Activated CD4-positive, alpha-beta memory T cell treated with anti-CD3 and anti-CD28 coated beads for 36 hours (primary cell): Measurements from ENCODE around the gene GNB1L. TPM values are rescaled to one million over a fixed set of nuclear protein-coding genes. Genes with fewer than 3 reads are reported as not detected.
"Not testable (repeated sequence)": the region's sequence is repeated elsewhere in the genome, so short reads cannot be mapped to it uniquely, and the experiment has no call there.

Experiments used
- CTCF ChIA-PET: fragments of 350-600 bp; sonication (Branson Sonifier 250); formaldehyde crosslinking; loops from one replicate; lab custom pipeline; 2021; ENCODE audit warnings: antibody characterized with exemption, inconsistent platforms; lab: Charles Lee
- POLR2A ChIA-PET: fragments of 350-600 bp; sonication (Branson Sonifier 250); formaldehyde crosslinking; loops from one replicate; lab custom pipeline; 2021; ENCODE audit warnings: antibody characterized with exemption; lab: Charles Lee
- DNase-seq: peaks from one replicate; pipeline ENCODE4 v3.0.0-alpha.2; 2020
- H3K27ac Mint-ChIP-seq: one replicate; pipeline ENCODE4 v1.8.0; 2021; ENCODE audit warnings: mixed read lengths
- H3K27me3 Mint-ChIP-seq: one replicate; pipeline ENCODE4 v1.8.0; 2021; ENCODE audit warnings: mixed read lengths
- H3K36me3 Mint-ChIP-seq: one replicate; pipeline ENCODE4 v1.8.0; 2021; ENCODE audit warnings: mixed read lengths
- H3K4me1 Mint-ChIP-seq: one replicate; pipeline ENCODE4 v1.8.0; 2021; ENCODE audit warnings: low read depth, mixed read lengths
- H3K4me3 Mint-ChIP-seq: one replicate; pipeline ENCODE4 v1.8.0; 2021; ENCODE audit warnings: mild to moderate bottlenecking, mixed read lengths
- H3K9me3 Mint-ChIP-seq: one replicate; pipeline ENCODE4 v1.8.0; 2021; ENCODE audit warnings: mixed read lengths
- intact Hi-C: fragments of 100-400 bp; cut with micrococcal nuclease; formaldehyde crosslinking; loops from one replicate; pipeline ENCODE4 v1.15.1; 2023
- total RNA-seq, 2 experiments: library from RNA; stranded (reverse); gene quantifications; one replicate each; pipeline ENCODE4 v1.2.3, GENCODE V29; 2021

GNB1L gene
- total RNA-seq, 2 experiments from 2014 or later, result 11.3 to 12.3 TPM

- intact Hi-C loops, result no loop called here
- Mint-ChIP-seq H3K4me1 (peaks cover 12% of the 10 kb centered on the region), H3K27me3 (no peaks in the 10 kb centered on the region), H3K27ac (no peak overlapping the region), H3K36me3 (peaks cover 13% of the 10 kb centered on the region), H3K9me3 (no peaks in the 10 kb centered on the region), H3K4me3 (no peak overlapping the region)
- ChIA-PET CTCF (interaction anchor here (1.2 kb wide), 1 partner anchor 11 kb away, joined by 3 read pairs; no protein-coding TSS in a partner anchor), POLR2A (no interaction called here)
- no peak for DNase-seq
Measured at GRCh38 chr22:19843107-19843856, 11.4 kb downstream of the GNB1L start.

GRCh38 chr22:19842393-19843106 lies 12.1 kb downstream of the GNB1L start:
- no peaks in the 10 kb centered on the region for H3K27me3 Mint-ChIP-seq
- no peaks in the 10 kb centered on the region for H3K9me3 Mint-ChIP-seq
- H3K36me3 Mint-ChIP-seq, result peaks cover 8% of the 10 kb centered on the region
- POLR2A ChIA-PET, result no interaction called here
- DNase-seq, result no peak
- H3K27ac Mint-ChIP-seq, result no peak overlapping the region
- intact Hi-C loops, result no loop called here
- no peak overlapping the region for H3K4me3 Mint-ChIP-seq
- peaks cover 12% of the 10 kb centered on the region for H3K4me1 Mint-ChIP-seq
- CTCF ChIA-PET, result interaction anchor here (1.2 kb wide), 1 partner anchor 10 kb away, joined by 3 read pairs; no protein-coding TSS in a partner anchor

- H3K27me3 Mint-ChIP-seq, result no peaks in the 10 kb centered on the region
- CTCF ChIA-PET, result interaction anchor here (0.6 to 1.2 kb wide), 2 partner anchors 9 to 111 kb away, joined by 3 read pairs; no protein-coding TSS in a partner anchor
- DNase-seq, result no peak
- H3K4me3 Mint-ChIP-seq, result no peak overlapping the region
- peaks cover 12% of the 10 kb centered on the region for H3K4me1 Mint-ChIP-seq
- intact Hi-C loops, result no loop called here
- no peak overlapping the region for H3K27ac Mint-ChIP-seq
- H3K36me3 Mint-ChIP-seq, result peaks cover 4% of the 10 kb centered on the region
- POLR2A ChIA-PET, result no interaction called here
- H3K9me3 Mint-ChIP-seq, result no peaks in the 10 kb centered on the region
Measured at GRCh38 chr22:19841641-19842392, 12.9 kb downstream of the GNB1L start.

GRCh38 chr22:19840955-19841640 lies 13.6 kb downstream of the GNB1L start:
- H3K4me3 Mint-ChIP-seq, result no peak overlapping the region
- H3K9me3 Mint-ChIP-seq, result no peaks in the 10 kb centered on the region
- H3K27me3 Mint-ChIP-seq, result no peaks in the 10 kb centered on the region
- CTCF ChIA-PET, result interaction anchor here (0.6 kb wide), 1 partner anchor 110 kb away, joined by 3 read pairs; no protein-coding TSS in a partner anchor
- no peak overlapping the region for H3K27ac Mint-ChIP-seq
- intact Hi-C loops, result no loop called here
- no peak for DNase-seq
- H3K36me3 Mint-ChIP-seq, result peaks cover 4% of the 10 kb centered on the region
- POLR2A ChIA-PET, result no interaction called here
- peaks cover 14% of the 10 kb centered on the region for H3K4me1 Mint-ChIP-seq

- H3K27ac Mint-ChIP-seq, result no peak overlapping the region
- CTCF ChIA-PET, result interaction anchor here (1.6 kb wide), 1 partner anchor 70 kb away, joined by 4 read pairs; no protein-coding TSS in a partner anchor
- H3K4me3 Mint-ChIP-seq, result no peak overlapping the region
- no peaks in the 10 kb centered on the region for H3K9me3 Mint-ChIP-seq
- H3K36me3 Mint-ChIP-seq, result no peaks in the 10 kb centered on the region
- peaks cover 11% of the 10 kb centered on the region for H3K4me1 Mint-ChIP-seq
- DNase-seq, result no peak
- POLR2A ChIA-PET, result no interaction called here
- intact Hi-C loops, result no loop called here
- H3K27me3 Mint-ChIP-seq, result no peaks in the 10 kb centered on the region
Measured at GRCh38 chr22:19840059-19840458, 14.6 kb downstream of the GNB1L start.

- intact Hi-C loops, result no loop called here
- CTCF ChIA-PET, result no interaction called here
Measured at GRCh38 chr22:19837915-19838314, 16.8 kb downstream of the GNB1L start.

GRCh38 chr22:19836512-19836911 lies 18.2 kb downstream of the GNB1L start:
- no peaks in the 10 kb centered on the region for H3K9me3 Mint-ChIP-seq
- intact Hi-C loops, result no loop called here
- POLR2A ChIA-PET, result no interaction called here
- no peak overlapping the region for H3K4me3 Mint-ChIP-seq
- no peak for DNase-seq
- no peaks in the 10 kb centered on the region for H3K36me3 Mint-ChIP-seq
- no peak overlapping the region for H3K27ac Mint-ChIP-seq
- H3K27me3 Mint-ChIP-seq, result no peaks in the 10 kb centered on the region
- CTCF ChIA-PET, result interaction anchor here (1.0 to 1.5 kb wide), 2 partner anchors 74 to 106 kb away, joined by 4 to 5 read pairs; no protein-coding TSS in a partner anchor
- peaks cover 7% of the 10 kb centered on the region for H3K4me1 Mint-ChIP-seq

More at GRCh38 chr22:19837915-19838314, 16.8 kb downstream of the GNB1L start:
- Mint-ChIP-seq H3K27me3 (no peaks in the 10 kb centered on the region), H3K4me3 (no peak overlapping the region), H3K9me3 (no peaks in the 10 kb centered on the region), H3K27ac (no peak overlapping the region), H3K4me1 (peaks cover 7% of the 10 kb centered on the region), H3K36me3 (no peaks in the 10 kb centered on the region)
- DNase-seq, result no peak
- POLR2A ChIA-PET, result no interaction called here

GRCh38 chr22:19834599-19834998 lies 20.1 kb downstream of the GNB1L start:
- no peak for DNase-seq
- no peaks in the 10 kb centered on the region for H3K9me3 Mint-ChIP-seq
- no peaks in the 10 kb centered on the region for H3K27me3 Mint-ChIP-seq
- intact Hi-C loops, result no loop called here
- no peak overlapping the region for H3K4me3 Mint-ChIP-seq
- peaks cover 7% of the 10 kb centered on the region for H3K4me1 Mint-ChIP-seq
- ChIA-PET POLR2A (no interaction called here), CTCF (interaction anchor here (0.7 to 1.2 kb wide), 2 partner anchors 76 to 129 kb away, joined by 3 to 4 read pairs; no protein-coding TSS in a partner anchor)
- H3K36me3 Mint-ChIP-seq, result no peaks in the 10 kb centered on the region
- H3K27ac Mint-ChIP-seq, result no peak overlapping the region

GRCh38 chr22:19833327-19833726 lies 21.3 kb downstream of the GNB1L start:
- H3K4me3 Mint-ChIP-seq, H3K27ac Mint-ChIP-seq, H3K36me3 Mint-ChIP-seq, H3K4me1 Mint-ChIP-seq, POLR2A ChIA-PET, H3K27me3 Mint-ChIP-seq, intact Hi-C loops, H3K9me3 Mint-ChIP-seq, DNase-seq: not testable (repeated sequence)
- CTCF ChIA-PET, result interaction anchor here (1.1 to 1.3 kb wide), 2 partner anchors 9 to 77 kb away, joined by 3 to 6 read pairs; no protein-coding TSS in a partner anchor

- H3K27me3 Mint-ChIP-seq, result no peaks in the 10 kb centered on the region
Measured at GRCh38 chr22:19832476-19833108, 22.1 kb downstream of the GNB1L start.

GRCh38 chr22:19831979-19832378 lies 22.7 kb downstream of the GNB1L start:
- H3K9me3 Mint-ChIP-seq, H3K27ac Mint-ChIP-seq, intact Hi-C loops, H3K36me3 Mint-ChIP-seq, DNase-seq, POLR2A ChIA-PET, H3K4me1 Mint-ChIP-seq, H3K4me3 Mint-ChIP-seq, H3K27me3 Mint-ChIP-seq: not testable (repeated sequence)
- CTCF ChIA-PET, result interaction anchor here (0.6 to 1.3 kb wide), 2 partner anchors 11 to 78 kb away, joined by 3 to 4 read pairs; no protein-coding TSS in a partner anchor

More at GRCh38 chr22:19832476-19833108, 22.1 kb downstream of the GNB1L start:
- intact Hi-C loops, result no loop called here
- Mint-ChIP-seq H3K36me3 (no peaks in the 10 kb centered on the region), H3K27ac (no peak overlapping the region), H3K9me3 (no peaks in the 10 kb centered on the region), H3K4me3 (no peak overlapping the region), H3K4me1 (peaks cover 7% of the 10 kb centered on the region)
- DNase-seq, result no peak
- ChIA-PET POLR2A (no interaction called here), CTCF (interaction anchor here (1.1 to 1.3 kb wide), 2 partner anchors 10 to 78 kb away, joined by 3 to 6 read pairs; no protein-coding TSS in a partner anchor)
